ENCODE data around the gene USH1C. TPM values are rescaled to one million over a fixed set of nuclear protein-coding genes. Genes with fewer than 3 reads are reported as not detected.

USH1C gene
- total RNA-seq, 1 donor from 2014 or later: 0.24 TPM

DNA sequence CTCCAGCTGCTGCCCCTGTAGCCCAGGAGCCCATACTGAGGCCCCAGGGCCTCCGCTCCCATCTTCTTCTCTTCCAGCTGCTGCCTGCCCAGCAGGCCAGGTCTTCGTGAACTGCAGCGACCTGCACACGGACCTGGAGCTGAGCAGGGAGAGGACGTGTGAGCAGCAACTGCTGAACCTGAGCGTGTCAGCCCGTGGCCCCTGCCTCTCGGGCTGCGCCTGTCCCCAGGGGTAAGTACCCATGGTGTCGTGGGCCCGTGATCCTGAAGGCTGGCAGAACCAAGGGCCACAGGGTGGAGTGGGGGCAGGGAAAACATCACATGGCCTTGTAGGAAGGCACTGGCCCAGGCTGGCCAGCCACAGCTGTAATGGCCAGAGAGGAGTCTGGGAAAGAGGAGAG is 34.1 kb upstream of the USH1C start:
- DNase-seq (ENCODE audit: low spot score): no peak
- H3K4me3 Mint-ChIP-seq: peak overlapping the region; percentile 60
- H3K27me3 ChIP-seq: no peaks in the 10 kb centered on the region

DNA sequence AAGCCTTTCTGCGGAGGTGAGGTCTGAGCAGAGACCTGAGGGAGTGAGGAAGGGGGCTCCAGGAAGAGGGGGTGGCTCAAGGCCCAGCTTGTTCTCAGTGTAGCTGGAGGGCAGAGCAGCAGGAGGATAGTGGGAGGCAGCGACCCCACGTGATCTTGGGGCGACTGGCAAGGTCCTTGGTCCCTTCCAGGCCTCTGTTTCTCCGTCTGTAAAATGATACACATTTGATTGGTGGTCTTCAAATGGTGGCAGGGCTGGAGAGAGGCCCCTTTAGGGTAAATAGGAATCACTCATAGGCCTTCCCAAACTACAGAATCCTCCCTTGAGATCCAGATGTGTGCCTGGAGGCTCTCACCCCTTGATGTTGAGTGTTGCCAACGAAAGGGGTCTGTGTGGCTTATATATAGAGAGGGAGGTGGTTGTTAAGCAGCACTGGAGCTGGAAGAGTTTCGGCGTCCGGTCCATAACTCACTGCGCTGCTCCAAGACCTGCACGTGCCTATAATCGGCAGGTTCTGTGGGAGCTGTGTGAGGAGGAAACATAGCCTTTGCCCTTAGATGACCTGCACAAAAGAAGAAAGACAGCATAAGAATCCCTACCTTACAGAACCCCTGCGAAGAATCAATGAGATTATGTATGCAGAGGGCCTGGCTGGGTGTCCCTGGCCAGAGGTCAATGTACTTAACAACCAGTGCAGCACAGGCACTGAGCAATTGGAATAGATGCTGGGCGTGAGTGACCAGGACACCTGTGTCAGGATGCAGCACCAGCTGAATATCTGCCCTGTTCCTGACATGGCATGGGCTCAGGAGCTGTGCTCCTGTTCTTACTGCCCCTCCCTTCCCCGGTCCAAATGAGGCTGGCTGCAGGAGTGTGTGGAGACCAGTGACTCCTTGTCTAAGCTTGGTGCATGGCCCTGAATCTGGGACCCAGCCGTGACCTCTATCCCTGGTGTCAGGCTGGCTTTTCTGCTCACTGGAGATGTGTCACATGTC is 31.5 kb upstream of the USH1C start:
- Histone ChIP-seq H3F3A (ENCODE audit: low read depth) (no peaks in the 10 kb centered on the region), H3K9ac (no peak overlapping the region), H3K27me3 (no peaks in the 10 kb centered on the region), H2AFZ (replicated peaks) (no peak overlapping the region), H3K27ac (no peak overlapping the region), H3K4me1 (no peaks in the 10 kb centered on the region), H3K4me3 (no peak overlapping the region), H4K20me1 (ENCODE audit: low read depth) (no peaks in the 10 kb centered on the region), H3K79me2 (ENCODE audit: low read depth) (no peaks in the 10 kb centered on the region), H3K4me2 (no peak overlapping the region), H3K36me3 (no peaks in the 10 kb centered on the region), H3K9me3 (ENCODE audit: low read depth) (no peaks in the 10 kb centered on the region)
- H3K9me3 Mint-ChIP-seq: no peaks in the 10 kb centered on the region
- no peaks in the 10 kb centered on the region for H3K36me3 Mint-ChIP-seq
- H3K27me3 Mint-ChIP-seq (ENCODE audit: insufficient read depth, low read depth): peaks cover 13% of the 10 kb centered on the region
- H3K4me1 Mint-ChIP-seq: peaks cover 14% of the 10 kb centered on the region
- no peak overlapping the region for H3K27ac Mint-ChIP-seq
- TF ChIP-seq, protein P1, sequence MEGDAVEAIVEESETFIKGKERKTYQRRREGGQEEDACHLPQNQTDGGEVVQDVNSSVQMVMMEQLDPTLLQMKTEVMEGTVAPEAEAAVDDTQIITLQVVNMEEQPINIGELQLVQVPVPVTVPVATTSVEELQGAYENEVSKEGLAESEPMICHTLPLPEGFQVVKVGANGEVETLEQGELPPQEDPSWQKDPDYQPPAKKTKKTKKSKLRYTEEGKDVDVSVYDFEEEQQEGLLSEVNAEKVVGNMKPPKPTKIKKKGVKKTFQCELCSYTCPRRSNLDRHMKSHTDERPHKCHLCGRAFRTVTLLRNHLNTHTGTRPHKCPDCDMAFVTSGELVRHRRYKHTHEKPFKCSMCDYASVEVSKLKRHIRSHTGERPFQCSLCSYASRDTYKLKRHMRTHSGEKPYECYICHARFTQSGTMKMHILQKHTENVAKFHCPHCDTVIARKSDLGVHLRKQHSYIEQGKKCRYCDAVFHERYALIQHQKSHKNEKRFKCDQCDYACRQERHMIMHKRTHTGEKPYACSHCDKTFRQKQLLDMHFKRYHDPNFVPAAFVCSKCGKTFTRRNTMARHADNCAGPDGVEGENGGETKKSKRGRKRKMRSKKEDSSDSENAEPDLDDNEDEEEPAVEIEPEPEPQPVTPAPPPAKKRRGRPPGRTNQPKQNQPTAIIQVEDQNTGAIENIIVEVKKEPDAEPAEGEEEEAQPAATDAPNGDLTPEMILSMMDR (IDR thresholded peaks at IDR 0.05): no peak
- no peak for TF ChIP-seq EZH2phosphoT487 (IDR thresholded peaks at IDR 0.05)
- TF ChIP-seq EZH2 (IDR thresholded peaks at IDR 0.05): no peak
- peak overlapping the region; percentile 65 for H3K4me3 Mint-ChIP-seq
- no peak for DNase-seq (ENCODE audit: low spot score)

More for the DNA sequence above, 34.1 kb upstream of the USH1C start:
- Mint-ChIP-seq H3K4me1 (peaks cover 12% of the 10 kb centered on the region), H3K9me3 (no peaks in the 10 kb centered on the region), H3K27ac (peak overlapping the region; percentile 74), H3K36me3 (no peaks in the 10 kb centered on the region), H3K27me3 (ENCODE audit: insufficient read depth, low read depth) (peaks cover 6% of the 10 kb centered on the region)
- Histone ChIP-seq H3K9me3 (ENCODE audit: low read depth) (no peaks in the 10 kb centered on the region), H3K4me3 (no peak overlapping the region), H3K36me3 (no peaks in the 10 kb centered on the region), H3K79me2 (ENCODE audit: low read depth) (no peaks in the 10 kb centered on the region), H2AFZ (replicated peaks) (no peak overlapping the region), H3K9ac (no peak overlapping the region), H3K27ac (no peak overlapping the region), H3K4me2 (no peak overlapping the region), H4K20me1 (ENCODE audit: low read depth) (no peaks in the 10 kb centered on the region), H3K4me1 (no peaks in the 10 kb centered on the region), H3F3A (ENCODE audit: low read depth) (no peaks in the 10 kb centered on the region)
- TF ChIP-seq EZH2phosphoT487 (IDR thresholded peaks at IDR 0.05): no peak
- TF ChIP-seq EZH2 (IDR thresholded peaks at IDR 0.05): no peak
- TF ChIP-seq, protein P1 (IDR thresholded peaks at IDR 0.05): no peak

DNA sequence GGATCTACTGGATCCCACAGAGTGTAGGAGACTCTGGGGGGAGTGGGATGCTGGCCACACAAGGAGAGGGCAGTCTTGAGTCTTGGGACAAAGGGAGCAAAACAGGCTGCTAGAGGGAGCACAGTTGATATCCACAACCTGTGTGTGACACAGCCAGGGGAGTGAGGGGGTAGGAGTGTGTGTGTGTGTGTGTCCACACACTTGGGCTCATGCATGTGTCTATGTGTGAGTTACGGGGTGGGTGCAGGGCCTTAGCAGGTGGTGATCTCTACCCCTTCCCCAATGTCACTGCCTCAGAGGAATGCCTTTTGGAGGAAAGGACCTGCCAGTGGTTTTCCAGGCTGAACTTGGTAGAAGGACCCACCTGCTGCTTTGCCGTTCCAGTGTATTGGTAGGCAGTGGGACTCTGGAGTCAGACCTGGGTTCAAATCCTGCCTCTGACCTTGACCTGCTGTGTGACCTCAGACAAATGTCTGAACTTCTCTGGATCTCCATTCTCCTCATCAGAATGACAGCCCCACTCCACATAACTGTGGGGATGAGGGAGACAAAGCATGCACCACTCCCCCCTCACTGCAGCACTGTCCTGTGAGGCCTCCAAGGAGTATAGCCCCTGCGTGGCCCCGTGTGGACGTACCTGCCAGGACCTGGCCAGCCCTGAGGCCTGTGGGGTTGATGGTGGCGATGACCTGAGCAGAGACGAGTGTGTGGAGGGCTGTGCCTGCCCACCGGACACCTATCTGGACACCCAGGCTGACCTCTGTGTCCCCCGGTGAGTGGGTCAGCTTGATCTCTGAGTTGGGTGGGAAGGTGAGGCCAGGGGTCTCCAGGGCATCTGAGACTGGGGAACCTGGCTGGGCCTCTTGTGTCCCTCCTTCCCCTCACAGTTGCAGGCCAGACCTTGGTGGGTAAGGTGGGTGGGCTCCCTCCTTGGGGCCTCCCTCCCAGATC is 30.2 kb upstream of the USH1C start:
- no peak overlapping the region for H3K9ac ChIP-seq
- Mint-ChIP-seq H3K36me3 (no peaks in the 10 kb centered on the region), H3K4me3 (no peak overlapping the region), H3K9me3 (no peaks in the 10 kb centered on the region), H3K27ac (no peak overlapping the region), H3K27me3 (ENCODE audit: insufficient read depth, low read depth) (peaks cover 12% of the 10 kb centered on the region), H3K4me1 (peaks cover 14% of the 10 kb centered on the region)
- H2AFZ ChIP-seq (replicated peaks): no peak overlapping the region
- no peaks in the 10 kb centered on the region for H3K79me2 ChIP-seq (ENCODE audit: low read depth)
- no peak for DNase-seq (ENCODE audit: low spot score)
- H3F3A ChIP-seq (ENCODE audit: low read depth): no peaks in the 10 kb centered on the region
- H3K36me3 ChIP-seq: no peaks in the 10 kb centered on the region
- H3K4me2 ChIP-seq: no peak overlapping the region
- H3K9me3 ChIP-seq (ENCODE audit: low read depth): no peaks in the 10 kb centered on the region
- H4K20me1 ChIP-seq (ENCODE audit: low read depth): no peaks in the 10 kb centered on the region
- H3K27me3 ChIP-seq: no peaks in the 10 kb centered on the region
- no peak overlapping the region for H3K4me3 ChIP-seq
- no peaks in the 10 kb centered on the region for H3K4me1 ChIP-seq
- H3K27ac ChIP-seq: no peak overlapping the region
- TF ChIP-seq, protein P1 (IDR thresholded peaks at IDR 0.05): no peak
- TF ChIP-seq EZH2 (IDR thresholded peaks at IDR 0.05) (no peak), EZH2phosphoT487 (IDR thresholded peaks at IDR 0.05) (no peak)

Data from neural progenitor cell (in vitro differentiated cells).